Activated naive CD4-positive, alpha-beta T cell treated with anti-CD3 and anti-CD28 coated beads, Interleukin-2, amount 10 ng/mL, durations not matched to agents 7 days and 5 days (primary cell): ENCODE measurements around the gene PDLIM3.
A peak's percentile ranks its signal among the peaks of the same experiment; 100 is the strongest.

Source experiments
- CTCF ChIA-PET: fragments of 350-600 bp; sonication (Branson Sonifier 250); formaldehyde crosslinking; loops from one replicate; lab custom pipeline; 2021; ENCODE audit warnings: antibody characterized with exemption; lab: Charles Lee
- DNase-seq: peaks from one replicate; pipeline ENCODE4 v3.0.0-alpha.2; 2020
- H3K27ac Mint-ChIP-seq: one replicate; pipeline ENCODE4 v1.8.0; 2021; ENCODE audit warnings: mild to moderate bottlenecking, moderate library complexity, mixed read lengths
- H3K27me3 Mint-ChIP-seq: one replicate; pipeline ENCODE4 v1.8.0; 2021; ENCODE audit warnings: mild to moderate bottlenecking, mixed read lengths
- H3K36me3 Mint-ChIP-seq: one replicate; pipeline ENCODE4 v1.8.0; 2021; ENCODE audit warnings: mixed read lengths
- H3K4me1 Mint-ChIP-seq: one replicate; pipeline ENCODE4 v1.8.0; 2021; ENCODE audit warnings: mixed read lengths
- H3K4me3 Mint-ChIP-seq: one replicate; pipeline ENCODE4 v1.8.0; 2021; ENCODE audit warnings: mild to moderate bottlenecking, moderate library complexity, mixed read lengths
- H3K9me3 Mint-ChIP-seq: one replicate; pipeline ENCODE4 v1.8.0; 2021; ENCODE audit warnings: mixed read lengths

PDLIM3 gene, protein sequence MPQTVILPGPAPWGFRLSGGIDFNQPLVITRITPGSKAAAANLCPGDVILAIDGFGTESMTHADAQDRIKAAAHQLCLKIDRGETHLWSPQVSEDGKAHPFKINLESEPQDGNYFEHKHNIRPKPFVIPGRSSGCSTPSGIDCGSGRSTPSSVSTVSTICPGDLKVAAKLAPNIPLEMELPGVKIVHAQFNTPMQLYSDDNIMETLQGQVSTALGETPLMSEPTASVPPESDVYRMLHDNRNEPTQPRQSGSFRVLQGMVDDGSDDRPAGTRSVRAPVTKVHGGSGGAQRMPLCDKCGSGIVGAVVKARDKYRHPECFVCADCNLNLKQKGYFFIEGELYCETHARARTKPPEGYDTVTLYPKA

DNA sequence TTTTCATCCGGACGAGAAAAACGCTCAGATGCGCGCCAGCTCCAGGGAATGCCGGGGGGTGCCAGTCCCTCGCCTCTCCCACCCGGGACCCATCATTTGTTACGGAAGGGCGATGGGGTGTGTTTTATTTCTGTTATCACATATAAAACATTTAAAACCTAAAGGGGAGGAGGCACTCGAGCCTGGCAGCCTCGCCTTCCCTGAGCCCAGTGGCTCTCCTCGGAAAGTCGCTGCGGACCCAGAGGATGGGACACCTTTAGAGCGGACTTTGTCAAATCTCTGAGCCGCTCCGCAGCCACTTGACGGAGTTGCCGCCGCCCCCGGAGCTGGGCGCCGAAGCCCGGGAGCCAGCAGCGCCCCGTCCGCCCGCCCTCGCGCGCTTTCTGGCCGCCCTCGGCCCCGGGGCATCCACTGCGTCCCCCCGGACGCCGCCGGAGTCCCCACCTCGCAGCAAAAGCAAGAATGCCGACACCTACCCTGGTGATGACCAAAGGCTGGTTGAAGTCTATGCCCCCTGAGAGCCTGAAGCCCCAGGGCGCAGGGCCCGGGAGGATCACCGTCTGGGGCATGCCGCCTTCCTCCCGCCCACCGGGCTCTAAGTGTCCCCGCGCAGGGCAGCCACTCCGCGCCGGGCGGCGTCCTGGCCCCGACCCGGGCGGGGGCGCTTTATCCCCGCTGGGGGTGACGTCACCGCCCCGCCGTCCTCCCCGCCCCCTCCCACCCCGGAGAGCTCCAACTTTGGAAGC is at the start of gene PDLIM3:
Gene PDLIM3 (minus strand): TSS at position 642 of the 746 bp plus-strand sequence. CDS start 73 bp downstream, at position 569.
- Mint-ChIP-seq H3K4me3 (peak within 1 kb of the TSS; percentile 16), H3K27ac (no peak within 1 kb of the TSS), H3K27me3 (peaks cover 14% of the 10 kb centered on the region), H3K4me1 (peaks cover 5% of the 10 kb centered on the region), H3K36me3 (no peaks in the 10 kb centered on the region), H3K9me3 (no peaks in the 10 kb centered on the region)
- no peak for DNase-seq
- CTCF ChIA-PET: no interaction called here

DNA sequence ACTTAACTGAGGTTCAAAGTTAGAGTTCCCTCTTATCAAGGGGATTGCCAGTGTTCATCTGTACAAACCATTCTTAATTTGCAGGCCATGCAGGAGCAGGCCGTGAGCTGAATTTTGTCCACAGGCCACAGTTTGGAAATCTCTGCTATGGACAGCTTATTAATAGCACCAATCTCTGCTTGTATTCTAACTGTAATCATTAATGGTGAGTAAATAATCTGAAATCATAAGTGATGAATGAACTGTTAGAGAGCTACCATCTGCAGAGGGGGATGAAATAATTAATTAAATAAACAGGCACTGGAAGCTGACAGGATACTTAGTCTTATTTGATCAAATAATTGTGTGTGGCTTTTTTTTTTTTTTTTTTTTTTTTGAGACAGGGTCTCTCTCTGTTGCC is 48.5 kb upstream of the PDLIM3 start:
- Mint-ChIP-seq H3K27me3 (peaks cover 31% of the 10 kb centered on the region), H3K4me1 (peaks cover 13% of the 10 kb centered on the region), H3K9me3 (no peaks in the 10 kb centered on the region), H3K4me3 (no peak overlapping the region), H3K27ac (no peak overlapping the region), H3K36me3 (no peaks in the 10 kb centered on the region)
- CTCF ChIA-PET: interaction anchor here (2.3 kb wide), 1 partner anchor 13 kb away, joined by 7 read pairs; no protein-coding TSS in a partner anchor
- no peak for DNase-seq

DNA sequence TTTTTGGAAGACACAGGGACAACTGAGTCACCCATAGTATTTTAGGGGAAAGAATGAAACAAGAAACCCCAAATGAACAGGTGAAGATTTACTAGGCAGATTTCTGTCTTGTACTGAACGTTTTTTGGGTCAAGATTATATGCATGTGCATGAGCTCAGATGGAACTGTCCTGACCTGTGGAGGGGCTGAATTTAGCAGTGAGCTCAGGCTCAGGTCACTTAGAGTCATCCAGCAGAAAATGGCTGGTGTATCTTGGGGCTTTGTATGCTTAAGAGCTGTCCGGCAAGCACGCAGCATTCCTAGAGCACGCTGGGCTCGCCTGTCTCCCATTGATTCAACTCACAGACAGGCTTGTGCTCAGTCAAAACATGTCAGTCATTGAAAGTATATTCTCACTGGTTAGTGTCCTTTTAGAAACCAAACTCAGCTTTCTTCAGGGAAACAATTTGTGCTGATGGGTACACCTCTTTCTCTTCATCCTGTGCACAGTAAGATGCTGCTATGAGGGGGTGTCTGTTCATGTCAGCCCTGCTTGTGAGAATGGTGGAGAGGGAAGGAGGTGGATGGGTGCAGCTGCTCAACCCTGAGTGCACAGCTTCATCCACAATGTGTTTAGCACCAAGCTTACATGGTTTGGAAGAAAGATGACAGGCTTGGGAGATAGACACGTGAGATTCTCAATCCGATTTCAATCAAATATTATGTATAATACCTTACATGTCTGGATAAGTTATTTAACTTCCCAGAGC is 47.5 kb upstream of the PDLIM3 start:
- Mint-ChIP-seq H3K27me3 (peaks cover 24% of the 10 kb centered on the region), H3K36me3 (no peaks in the 10 kb centered on the region), H3K9me3 (no peaks in the 10 kb centered on the region), H3K4me1 (peaks cover 12% of the 10 kb centered on the region), H3K4me3 (no peak overlapping the region), H3K27ac (no peak overlapping the region)
- CTCF ChIA-PET: interaction anchor here (0.8 to 2.3 kb wide), 2 partner anchors 14 to 543 kb away, joined by 3 to 7 read pairs; no protein-coding TSS in a partner anchor
- DNase-seq: no peak

DNA sequence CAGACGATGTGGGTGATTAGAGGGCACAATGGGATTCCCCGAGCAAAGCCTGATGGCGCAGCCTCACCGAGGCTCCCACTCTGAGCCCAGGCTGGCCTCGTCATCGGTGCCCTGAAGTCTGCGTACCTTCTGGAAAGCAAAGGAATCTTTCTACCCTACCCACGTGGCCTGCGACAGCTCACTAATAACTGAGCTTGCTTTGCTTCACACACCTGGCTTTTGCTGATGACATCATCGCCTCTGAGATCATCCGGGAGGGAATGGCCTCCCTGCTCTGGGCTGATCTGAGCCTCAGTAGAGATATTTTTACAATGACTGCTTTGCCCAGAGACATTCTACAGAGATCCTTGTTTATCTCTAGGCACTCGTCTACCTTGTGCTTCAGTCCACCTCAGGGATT is 45.4 kb upstream of the PDLIM3 start:
- Mint-ChIP-seq H3K36me3 (no peaks in the 10 kb centered on the region), H3K27me3 (peaks cover 15% of the 10 kb centered on the region), H3K9me3 (no peaks in the 10 kb centered on the region), H3K4me3 (no peak overlapping the region), H3K4me1 (no peaks in the 10 kb centered on the region), H3K27ac (no peak overlapping the region)
- DNase-seq: no peak
- CTCF ChIA-PET: no interaction called here

DNA sequence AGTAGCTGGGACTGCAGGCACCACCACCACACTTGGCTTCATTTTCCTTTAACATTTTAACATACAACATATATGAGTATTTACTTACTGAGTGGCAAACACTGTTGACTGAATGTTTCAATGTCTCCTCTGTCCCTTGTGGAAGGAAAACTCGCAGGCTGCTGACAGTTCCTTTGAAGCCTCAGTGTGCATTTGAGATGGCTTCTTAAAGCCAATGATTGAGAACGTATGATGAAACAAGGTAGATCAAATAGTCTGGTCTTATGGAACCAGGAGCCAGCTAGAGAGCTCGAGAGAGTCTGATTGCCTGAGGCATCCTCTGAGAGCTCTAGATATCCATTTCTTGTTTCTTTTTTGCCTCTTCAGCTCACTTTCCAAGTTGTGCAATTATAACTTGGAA is 43.0 kb upstream of the PDLIM3 start:
- CTCF ChIA-PET: no interaction called here
- peaks cover 14% of the 10 kb centered on the region for H3K27me3 Mint-ChIP-seq
- H3K4me1 Mint-ChIP-seq: no peaks in the 10 kb centered on the region

DNA sequence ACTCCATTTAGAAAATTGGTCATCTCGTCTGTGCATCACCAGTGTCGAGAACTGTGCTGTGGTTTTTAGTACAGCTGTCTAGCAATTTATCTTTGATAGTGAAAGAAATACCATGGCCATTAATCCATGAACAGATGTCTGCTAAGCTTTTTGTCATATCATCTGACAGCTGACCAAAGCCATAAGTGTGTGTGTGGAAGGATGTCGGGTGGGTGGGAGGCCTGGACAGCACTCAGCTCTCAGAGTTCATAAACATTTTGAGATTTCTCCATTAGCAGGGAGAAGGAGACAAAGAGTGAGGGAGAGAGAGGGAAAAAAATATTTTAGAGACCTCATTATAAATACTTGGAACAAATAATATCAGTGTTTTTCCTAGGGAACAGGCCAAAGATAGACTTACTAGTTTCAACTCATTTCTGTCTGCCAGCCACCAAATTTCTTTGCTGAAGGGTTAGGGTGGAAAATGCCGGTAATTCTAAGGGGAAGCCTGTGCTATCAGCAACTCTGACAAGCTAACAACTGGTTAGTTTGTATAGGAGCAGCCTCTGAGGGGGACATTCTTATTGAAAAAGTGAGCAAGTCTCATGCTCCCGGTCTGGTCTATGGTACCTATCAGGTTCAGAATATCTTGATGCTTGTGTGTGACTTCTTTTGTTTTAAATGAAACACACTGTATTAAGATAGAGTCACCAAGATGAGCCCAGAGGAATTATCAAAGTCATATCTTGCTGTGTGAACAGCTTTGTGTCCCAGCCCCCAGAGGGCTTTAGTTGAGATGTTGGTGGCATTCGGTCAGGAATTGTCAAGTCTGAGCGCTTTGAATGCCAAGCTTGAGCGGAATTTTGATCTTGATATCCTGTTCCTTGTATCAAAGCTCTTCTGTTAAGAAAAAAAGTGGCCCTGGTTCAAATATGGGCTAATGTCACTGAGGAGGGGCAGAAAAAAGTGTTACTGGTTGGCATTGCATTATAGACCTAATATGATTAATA is 41.9 kb upstream of the PDLIM3 start:
- Mint-ChIP-seq H3K4me1 (no peaks in the 10 kb centered on the region), H3K4me3 (no peak overlapping the region), H3K9me3 (no peaks in the 10 kb centered on the region), H3K27me3 (peaks cover 8% of the 10 kb centered on the region), H3K27ac (no peak overlapping the region), H3K36me3 (no peaks in the 10 kb centered on the region)
- no peak for DNase-seq
- CTCF ChIA-PET: no interaction called here

More for the DNA sequence above, 43.0 kb upstream of the PDLIM3 start:
- Mint-ChIP-seq H3K4me3 (no peak overlapping the region), H3K27ac (no peak overlapping the region), H3K9me3 (no peaks in the 10 kb centered on the region), H3K36me3 (no peaks in the 10 kb centered on the region)
- DNase-seq: no peak

DNA sequence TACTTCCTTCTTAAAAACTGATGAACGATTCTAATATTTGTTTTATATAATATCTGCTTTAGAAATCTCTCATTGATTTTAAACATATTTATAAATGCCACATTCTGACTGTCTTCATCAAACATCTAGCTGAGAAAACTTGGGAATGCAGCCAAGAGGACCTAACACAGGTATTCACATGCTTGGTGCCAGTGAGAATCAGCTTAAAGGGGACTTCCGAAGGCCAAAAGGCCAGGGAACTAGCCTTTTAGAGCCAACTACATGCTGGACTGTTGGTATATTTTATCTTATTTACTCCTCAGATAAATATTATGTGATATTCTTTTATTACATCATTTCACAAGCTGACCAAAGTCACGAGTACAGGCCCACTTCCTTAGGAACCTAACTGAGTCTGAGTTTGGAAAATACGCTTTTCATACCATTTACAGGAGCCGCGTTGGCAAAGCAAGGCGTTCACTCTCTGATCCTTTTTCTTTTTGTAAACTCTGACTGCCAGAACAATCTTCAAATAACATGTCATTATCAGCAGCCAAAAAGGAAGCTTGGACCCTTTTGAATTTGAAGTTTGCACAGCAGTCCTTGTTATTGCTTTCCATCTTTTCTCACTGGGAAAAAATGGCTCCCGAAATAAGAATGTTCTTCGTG is 41.1 kb upstream of the PDLIM3 start:
- Mint-ChIP-seq H3K9me3 (no peaks in the 10 kb centered on the region), H3K36me3 (no peaks in the 10 kb centered on the region), H3K27ac (no peak overlapping the region), H3K4me3 (no peak overlapping the region), H3K4me1 (no peaks in the 10 kb centered on the region), H3K27me3 (peaks cover 8% of the 10 kb centered on the region)
- DNase-seq: no peak
- CTCF ChIA-PET: no interaction called here

DNA sequence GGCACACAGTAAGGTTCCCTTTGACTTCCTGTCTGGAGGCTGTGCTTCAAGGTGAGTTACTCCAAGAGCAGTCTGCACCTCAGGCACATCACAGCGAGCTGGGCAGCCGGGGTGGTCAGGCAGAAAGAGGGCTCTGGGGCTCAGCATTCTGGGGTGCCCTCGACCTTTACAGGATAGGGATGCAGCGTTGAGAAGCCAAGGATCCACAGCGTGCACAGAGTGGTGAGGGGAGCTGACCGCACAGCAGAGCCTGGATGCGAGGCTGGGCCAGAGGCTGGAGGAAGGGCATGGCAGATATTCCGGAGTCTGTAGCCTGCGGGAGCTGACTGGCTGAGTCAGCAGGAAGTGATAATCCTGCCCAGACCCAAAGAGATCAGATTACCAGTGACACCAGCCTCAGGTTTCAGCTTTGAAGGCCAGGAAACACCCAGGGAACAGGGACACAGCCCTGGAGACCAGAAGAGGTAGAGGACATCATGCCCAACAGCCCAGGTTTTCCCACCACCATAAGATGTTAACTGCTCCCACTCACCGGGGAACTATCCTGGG is 38.4 kb upstream of the PDLIM3 start:
- H3K4me1 Mint-ChIP-seq: no peaks in the 10 kb centered on the region
- no peak for DNase-seq
- CTCF ChIA-PET: no interaction called here
- H3K36me3 Mint-ChIP-seq: no peaks in the 10 kb centered on the region
- H3K9me3 Mint-ChIP-seq: no peaks in the 10 kb centered on the region
- no peak overlapping the region for H3K4me3 Mint-ChIP-seq
- no peak overlapping the region for H3K27ac Mint-ChIP-seq
- H3K27me3 Mint-ChIP-seq: peaks cover 12% of the 10 kb centered on the region

DNA sequence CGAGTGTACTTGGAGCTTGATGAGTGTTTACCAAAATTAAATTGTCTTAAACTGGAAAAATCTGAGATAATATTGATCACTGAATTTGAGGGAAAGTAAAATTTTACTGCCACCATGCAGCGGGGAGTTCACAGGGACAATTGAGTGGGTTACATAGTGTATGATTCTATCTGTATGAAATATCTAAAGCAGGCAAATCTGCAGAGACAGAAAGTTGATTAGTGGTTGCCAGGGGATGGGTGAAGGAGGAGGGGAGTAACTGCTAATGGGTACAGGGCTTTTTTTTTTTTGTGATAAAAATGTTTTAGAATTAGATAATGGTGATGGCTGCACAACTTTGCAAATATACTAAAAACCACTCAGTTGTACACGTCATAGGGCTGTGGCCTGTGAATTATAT is 35.4 kb upstream of the PDLIM3 start:
- H3K9me3 Mint-ChIP-seq: no peaks in the 10 kb centered on the region
- H3K27ac Mint-ChIP-seq: no peak overlapping the region
- H3K36me3 Mint-ChIP-seq: no peaks in the 10 kb centered on the region
- CTCF ChIA-PET: no interaction called here
- no peak overlapping the region for H3K4me3 Mint-ChIP-seq
- H3K27me3 Mint-ChIP-seq: peaks cover 12% of the 10 kb centered on the region
- H3K4me1 Mint-ChIP-seq: no peaks in the 10 kb centered on the region
- DNase-seq: no peak

DNA sequence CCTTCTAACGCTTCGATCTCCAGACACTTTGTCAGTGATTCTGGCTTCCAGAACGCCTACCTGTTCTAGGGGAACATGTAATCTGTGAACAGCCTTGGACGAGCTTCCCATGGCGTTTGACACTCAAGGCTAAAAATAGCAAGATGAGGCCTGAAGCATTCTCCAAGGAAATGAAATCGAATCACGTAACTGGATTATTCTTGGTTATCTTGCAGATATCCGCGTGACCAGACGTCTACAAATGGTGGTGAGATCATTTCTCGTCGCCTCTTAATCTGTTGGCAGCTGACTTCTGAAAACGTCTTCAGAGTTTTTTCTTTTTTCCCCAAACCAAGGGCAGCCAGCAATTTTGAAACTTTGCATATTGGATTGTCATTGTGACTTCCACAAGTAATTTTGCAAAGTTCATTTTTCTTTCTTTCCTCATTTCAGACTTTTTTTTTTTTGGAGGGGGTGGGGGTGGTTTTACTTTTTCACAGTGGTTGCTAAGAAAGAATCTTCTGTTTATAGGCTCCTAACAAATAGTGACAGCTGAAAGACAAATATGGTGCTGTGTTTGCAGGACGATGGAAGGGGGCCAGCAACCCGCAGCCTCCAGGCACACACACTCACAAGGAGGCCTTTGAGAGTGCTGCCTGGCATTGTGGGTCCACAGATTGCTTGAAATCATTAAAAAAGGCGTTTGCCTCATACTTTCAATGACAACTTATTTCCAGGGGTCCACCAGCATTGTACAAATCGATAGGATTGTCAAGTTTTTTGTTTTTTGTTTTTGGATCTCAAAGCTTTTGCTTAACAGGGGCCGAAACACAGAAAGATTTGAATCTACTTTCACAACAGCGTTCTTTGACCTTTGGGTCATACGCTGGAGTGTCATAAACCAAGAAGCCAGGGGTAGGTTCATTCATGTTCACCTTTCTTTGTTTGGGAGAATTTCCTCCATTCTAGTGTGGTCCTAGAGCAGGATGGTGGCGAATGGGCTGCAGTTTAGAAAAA is 32.4 kb upstream of the PDLIM3 start:
- DNase-seq: no peak
- H3K27me3 Mint-ChIP-seq: peaks cover 4% of the 10 kb centered on the region
- no peak overlapping the region for H3K27ac Mint-ChIP-seq
- no peaks in the 10 kb centered on the region for H3K4me1 Mint-ChIP-seq
- H3K36me3 Mint-ChIP-seq: no peaks in the 10 kb centered on the region
- CTCF ChIA-PET: interaction anchor here (1.4 kb wide), 1 partner anchor 30 kb away, joined by 3 read pairs; no protein-coding TSS in a partner anchor
- no peaks in the 10 kb centered on the region for H3K9me3 Mint-ChIP-seq
- no peak overlapping the region for H3K4me3 Mint-ChIP-seq

DNA sequence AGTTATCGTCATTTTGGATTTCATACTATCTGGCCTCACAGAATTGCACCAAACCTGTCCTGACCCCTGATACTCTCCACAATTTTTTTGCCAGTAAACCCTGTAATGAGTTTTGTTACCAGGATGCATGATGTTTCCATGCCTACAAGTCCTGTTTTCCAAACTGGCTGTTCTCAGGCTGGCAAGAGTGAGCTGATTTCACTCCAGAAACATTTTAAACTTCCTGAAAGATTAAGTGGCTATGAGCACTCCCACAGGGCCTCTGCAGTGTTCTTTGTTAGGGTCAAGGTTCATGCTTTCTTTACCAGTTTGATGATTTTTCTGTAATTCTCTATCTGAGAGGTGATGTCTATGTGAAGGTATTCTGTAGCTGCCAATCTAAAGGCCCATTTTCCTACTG is 31.7 kb upstream of the PDLIM3 start:
- DNase-seq: no peak
- CTCF ChIA-PET: interaction anchor here (1.4 kb wide), 1 partner anchor 30 kb away, joined by 3 read pairs; no protein-coding TSS in a partner anchor
- H3K4me1 Mint-ChIP-seq: no peaks in the 10 kb centered on the region
- H3K27me3 Mint-ChIP-seq: peaks cover 4% of the 10 kb centered on the region
- H3K27ac Mint-ChIP-seq: no peak overlapping the region
- H3K9me3 Mint-ChIP-seq: no peaks in the 10 kb centered on the region
- no peaks in the 10 kb centered on the region for H3K36me3 Mint-ChIP-seq
- H3K4me3 Mint-ChIP-seq: no peak overlapping the region

DNA sequence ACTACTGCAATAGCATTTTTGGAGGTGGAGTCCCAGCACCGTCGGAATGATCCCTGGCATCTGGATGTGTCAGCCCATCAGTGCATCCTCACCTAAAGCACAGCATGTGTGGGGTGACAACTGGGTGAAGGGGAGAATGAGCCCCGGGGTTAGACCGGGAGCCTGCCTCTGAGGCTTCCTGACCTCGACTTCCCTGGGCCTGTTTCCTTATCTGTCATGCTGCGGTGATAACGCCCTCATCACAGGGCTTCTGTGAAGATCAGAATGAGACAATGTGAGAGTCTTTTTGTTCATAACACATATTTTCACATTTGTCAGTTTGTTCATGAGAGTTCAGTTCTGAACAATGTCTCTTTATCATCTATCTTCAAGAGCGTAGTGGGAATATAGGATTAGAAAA is 31.1 kb upstream of the PDLIM3 start:
- CTCF ChIA-PET: no interaction called here
- H3K9me3 Mint-ChIP-seq: no peaks in the 10 kb centered on the region
- peaks cover 4% of the 10 kb centered on the region for H3K27me3 Mint-ChIP-seq
- no peak overlapping the region for H3K4me3 Mint-ChIP-seq
- no peaks in the 10 kb centered on the region for H3K4me1 Mint-ChIP-seq
- no peak for DNase-seq
- no peaks in the 10 kb centered on the region for H3K36me3 Mint-ChIP-seq
- H3K27ac Mint-ChIP-seq: no peak overlapping the region
